B cell (primary cell): Measurements from ENCODE around the gene NFATC1.

Experiments used
- CTCF ChIP-seq: fragments of 200-600 bp; IDR thresholded peaks from one replicate; pipeline ENCODE4 v1.8.0; 2022; ENCODE audit warnings: antibody characterized with exemption, mild to moderate bottlenecking
- EZH2 ChIP-seq: IDR thresholded peaks from 2 replicates; pipeline ENCODE4 v1.6.1; 2012; ENCODE audit warnings: borderline replicate concordance, low read depth, mild to moderate bottlenecking, moderate library complexity, low read length; ENCODE audit not compliant: insufficient read depth, poor library complexity, severe bottlenecking

- TF ChIP-seq CTCF (no peak), EZH2 (no peak)
Measured at GRCh38 chr18:79382681-79383387, 12.9 kb upstream of the NFATC1 start.
